ENCODE measurements around the gene DCLK1. TPM values are rescaled to one million over a fixed set of nuclear protein-coding genes. Genes with fewer than 3 reads are reported as not detected.

Gene DCLK1
- total RNA-seq, 2 donors from 2014 or later = 2.6 to 8.6 TPM

- no peak for DNase-seq
These were observed 34.9 kb upstream of the DCLK1 start for GRCh38 chr13:36166046-36166445.

DNA sequence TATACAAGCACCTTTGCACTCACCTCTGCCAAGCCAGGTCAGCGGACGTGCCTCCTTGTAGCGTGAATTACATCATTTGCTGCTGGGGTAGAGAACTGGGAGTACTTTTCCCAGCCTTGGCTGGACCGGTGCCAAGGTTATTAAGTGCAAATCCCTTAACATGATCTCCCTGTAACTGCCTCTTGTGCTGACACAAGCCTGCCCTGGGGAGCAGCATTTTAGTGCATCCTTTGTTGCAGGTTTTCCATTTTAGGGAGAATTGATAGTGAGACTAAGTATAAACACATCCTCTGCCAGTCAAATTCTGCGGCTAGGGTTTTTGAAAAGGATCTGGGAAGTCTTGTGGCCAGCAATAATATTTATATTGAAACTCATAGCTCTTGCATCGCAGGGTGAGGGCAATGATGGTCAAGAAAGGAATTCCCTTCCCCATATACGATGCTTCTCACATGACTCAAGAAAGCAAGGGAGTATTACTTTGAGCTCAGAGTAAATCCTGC, 32.7 kb upstream of the DCLK1 start:
- DNase-seq (peak; percentile 52 to 83 (median 76)), ATAC-seq (peak; percentile 68)
- no peak overlapping the region for H3K4me3 ChIP-seq
- 41 to 46% methylated on average over 7 of the region's 7 CpGs for WGBS, 2 donors
- intact Hi-C loops (cut with DNase I) = no loop called here
- no peaks in the 10 kb centered on the region for H3K27me3 ChIP-seq
- H3K36me3 ChIP-seq (replicated peaks in 1 of 2; ENCODE audit: insufficient read depth in 1 of 2, low read depth in 2 of 2) = no peaks in the 10 kb centered on the region
- no peaks in the 10 kb centered on the region for H3K9me3 ChIP-seq
- H3K27ac ChIP-seq = no peak overlapping the region
- TF ChIP-seq POLR2A (IDR thresholded peaks at IDR 0.05) = no peak
- TF ChIP-seq CTCF (IDR thresholded peaks at IDR 0.05) = no peak
- peaks cover 5% of the 10 kb centered on the region for H3K4me1 ChIP-seq

More at GRCh38 chr13:36166046-36166445, 34.9 kb upstream of the DCLK1 start:
- Histone ChIP-seq H3K27ac (no peak overlapping the region), H3K9me3 (no peaks in the 10 kb centered on the region), H3K4me3 (no peak overlapping the region), H3K4me1 (peaks cover 5% of the 10 kb centered on the region), H3K27me3 (no peaks in the 10 kb centered on the region), H3K36me3 (replicated peaks in 1 of 2; ENCODE audit: insufficient read depth in 1 of 2, low read depth in 2 of 2) (no peaks in the 10 kb centered on the region)
- intact Hi-C loops (cut with DNase I) = no loop called here
- TF ChIP-seq POLR2A (IDR thresholded peaks at IDR 0.05) = no peak
- TF ChIP-seq CTCF (IDR thresholded peaks at IDR 0.05) = no peak
- no peak for ATAC-seq
- 84 to 88% methylated on average over 5 of the region's 5 CpGs for WGBS, 2 donors

GRCh38 chr13:36163286-36163685, 32.1 kb upstream of the DCLK1 start:
- Histone ChIP-seq H3K9me3 (no peaks in the 10 kb centered on the region), H3K4me1 (peaks cover 5% of the 10 kb centered on the region), H3K27me3 (no peaks in the 10 kb centered on the region), H3K36me3 (replicated peaks in 1 of 2; ENCODE audit: insufficient read depth in 1 of 2, low read depth in 2 of 2) (no peaks in the 10 kb centered on the region), H3K27ac (no peak overlapping the region), H3K4me3 (no peak overlapping the region)
- TF ChIP-seq POLR2A (IDR thresholded peaks at IDR 0.05) (no peak), CTCF (IDR thresholded peaks at IDR 0.05) (no peak)
- intact Hi-C loops (cut with DNase I) = no loop called here
- ATAC-seq (no peak), DNase-seq (no peak)
- WGBS, 2 donors = 82 to 90% methylated on average over 6 of the region's 6 CpGs

DNA sequence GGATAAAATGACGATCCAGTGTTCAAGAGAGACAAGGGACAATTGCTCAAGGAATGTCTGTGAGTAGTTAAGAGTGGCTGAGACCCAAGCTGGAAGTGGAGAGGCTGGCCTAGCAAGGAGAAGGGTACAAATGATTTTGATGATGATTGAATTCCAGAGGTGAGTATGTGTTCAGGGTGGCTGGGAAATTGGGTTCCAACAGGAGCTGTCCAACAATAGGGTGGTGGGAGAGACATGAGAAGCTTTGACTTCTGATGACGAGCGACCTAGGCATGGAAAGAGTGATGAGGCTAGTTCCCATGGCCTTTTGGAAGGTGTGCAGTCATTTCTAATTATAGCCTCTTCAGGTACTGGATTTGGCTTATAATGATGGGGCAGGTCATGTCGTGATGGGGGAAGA, 29.1 kb upstream of the DCLK1 start:
- Histone ChIP-seq H3K9me3 (no peaks in the 10 kb centered on the region), H3K36me3 (replicated peaks in 1 of 2; ENCODE audit: insufficient read depth in 1 of 2, low read depth in 2 of 2) (no peaks in the 10 kb centered on the region), H3K4me3 (no peak overlapping the region), H3K27ac (no peak overlapping the region), H3K4me1 (peaks cover 13% of the 10 kb centered on the region), H3K27me3 (no peaks in the 10 kb centered on the region)
- ATAC-seq = no peak
- intact Hi-C loops (cut with DNase I) = no loop called here
- no peak for TF ChIP-seq POLR2A (IDR thresholded peaks at IDR 0.05)
- no peak for TF ChIP-seq CTCF (IDR thresholded peaks at IDR 0.05)
- no peak for DNase-seq
- 72 to 76% methylated on average over 4 of the region's 4 CpGs for WGBS, 2 donors

- no peak for DNase-seq
- peaks cover 12% of the 10 kb centered on the region for H3K4me1 ChIP-seq
- no peak for ATAC-seq
- H3K27ac ChIP-seq = no peak overlapping the region
- WGBS, 2 donors = 73 to 77% methylated on average over 4 of the region's 4 CpGs
- no peak for TF ChIP-seq CTCF (IDR thresholded peaks at IDR 0.05)
- TF ChIP-seq POLR2A (IDR thresholded peaks at IDR 0.05) = no peak
- no peaks in the 10 kb centered on the region for H3K9me3 ChIP-seq
- intact Hi-C loops (cut with DNase I) = no loop called here
- no peaks in the 10 kb centered on the region for H3K27me3 ChIP-seq
- H3K4me3 ChIP-seq = no peak overlapping the region
- H3K36me3 ChIP-seq (replicated peaks in 1 of 2; ENCODE audit: insufficient read depth in 1 of 2, low read depth in 2 of 2) = no peaks in the 10 kb centered on the region
These were observed 27.4 kb upstream of the DCLK1 start for GRCh38 chr13:36158611-36159010.

Data from body of pancreas (tissue), 4 donors.